Measurements from ENCODE around the gene SLC9A9.

The SLC9A9 gene

GRCh38 chr3:143634991-143635390 is 213.3 kb downstream of the SLC9A9 start:
- no peak for DNase-seq

- no peak for DNase-seq
These were observed 213.8 kb downstream of the SLC9A9 start for GRCh38 chr3:143634427-143634826.

GRCh38 chr3:143633816-143634215 is 214.5 kb downstream of the SLC9A9 start:
- DNase-seq, result no peak

GRCh38 chr3:143629726-143630125 is 218.5 kb downstream of the SLC9A9 start:
- no peak for DNase-seq

- DNase-seq, result no peak
These were observed 219.3 kb downstream of the SLC9A9 start for GRCh38 chr3:143628971-143629370.

DNA sequence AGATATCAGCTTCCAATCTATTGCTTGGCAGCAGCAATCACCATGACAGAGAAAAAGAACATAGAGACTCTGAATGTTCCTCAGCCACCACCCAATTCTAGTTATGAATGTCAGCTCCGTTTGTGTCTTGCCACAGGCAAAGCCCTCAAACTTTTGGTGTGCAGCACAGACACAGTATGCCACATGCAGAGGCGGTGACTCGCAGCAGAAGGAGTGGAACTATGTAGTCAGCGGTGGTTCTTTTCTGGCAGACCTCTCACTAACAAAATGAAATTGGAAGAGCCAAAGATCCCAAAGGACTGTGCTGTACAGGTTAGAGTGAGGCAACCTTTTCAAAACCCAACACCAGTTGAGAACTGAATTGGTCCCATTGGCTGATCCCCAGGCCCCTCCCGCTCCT is 220.9 kb downstream of the SLC9A9 start:
- DNase-seq, result peak; percentile 19 to 44

DNA sequence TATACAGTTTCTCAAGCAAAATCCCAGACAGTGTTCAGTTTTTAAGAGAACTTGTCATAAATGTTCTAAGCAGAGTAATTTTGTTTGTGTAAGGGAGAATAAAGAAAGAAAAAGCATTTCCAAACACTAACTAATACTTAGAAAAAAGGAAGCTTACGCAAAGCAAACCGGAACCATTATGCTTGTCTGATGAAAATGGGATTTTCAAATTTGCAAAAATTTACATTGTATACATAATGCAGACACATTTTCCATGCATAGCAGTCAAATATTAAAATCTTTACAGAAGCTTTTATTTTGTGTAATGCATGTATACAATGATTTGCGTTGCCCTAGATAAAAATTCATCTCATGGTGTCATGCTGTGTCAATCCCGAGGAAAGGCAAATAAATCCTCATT is 229.0 kb downstream of the SLC9A9 start:
- no peak for DNase-seq

DNA sequence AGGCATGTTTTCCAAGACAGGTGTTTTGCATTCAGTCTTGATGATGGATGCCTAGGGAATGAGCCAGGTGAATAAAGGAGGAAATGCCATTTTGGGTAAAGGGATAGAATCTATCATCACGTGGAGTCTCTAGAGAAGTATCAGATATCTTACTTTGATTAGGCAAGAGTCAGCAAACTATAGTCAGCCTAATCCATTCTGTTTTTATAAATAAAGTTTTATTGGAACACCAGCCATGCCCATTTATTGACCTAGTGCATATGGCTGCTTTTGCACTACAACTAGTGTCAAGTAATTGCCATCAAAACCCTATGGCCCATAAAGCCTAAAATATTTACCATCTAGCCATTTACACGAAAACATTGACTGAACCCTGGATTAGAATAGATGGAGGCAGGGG is 231.2 kb downstream of the SLC9A9 start:
- DNase-seq, result no peak

- no peak for DNase-seq
These were observed 235.0 kb downstream of the SLC9A9 start for GRCh38 chr3:143613226-143613625.

GRCh38 chr3:143612541-143612940 is 235.7 kb downstream of the SLC9A9 start:
- no peak for DNase-seq

DNA sequence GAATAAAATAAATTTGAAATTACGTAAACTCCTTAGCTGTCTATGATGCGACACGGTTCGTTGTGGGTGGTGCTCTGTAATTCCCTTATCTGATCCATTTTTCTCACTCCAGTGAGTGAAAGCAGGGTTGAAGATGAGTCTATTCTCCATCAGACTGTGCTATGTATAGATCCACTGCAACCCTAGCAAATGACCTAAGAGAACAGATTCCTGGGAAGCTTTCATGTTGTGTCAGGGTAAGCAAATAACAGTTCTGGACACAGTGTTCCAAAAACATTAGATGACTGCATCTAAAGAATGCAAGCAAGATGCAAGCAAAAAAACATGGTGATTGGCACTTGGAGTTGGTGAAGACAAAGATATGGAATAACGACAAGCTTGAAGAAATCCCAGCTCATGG is 239.3 kb downstream of the SLC9A9 start:
- DNase-seq, result no peak

DNA sequence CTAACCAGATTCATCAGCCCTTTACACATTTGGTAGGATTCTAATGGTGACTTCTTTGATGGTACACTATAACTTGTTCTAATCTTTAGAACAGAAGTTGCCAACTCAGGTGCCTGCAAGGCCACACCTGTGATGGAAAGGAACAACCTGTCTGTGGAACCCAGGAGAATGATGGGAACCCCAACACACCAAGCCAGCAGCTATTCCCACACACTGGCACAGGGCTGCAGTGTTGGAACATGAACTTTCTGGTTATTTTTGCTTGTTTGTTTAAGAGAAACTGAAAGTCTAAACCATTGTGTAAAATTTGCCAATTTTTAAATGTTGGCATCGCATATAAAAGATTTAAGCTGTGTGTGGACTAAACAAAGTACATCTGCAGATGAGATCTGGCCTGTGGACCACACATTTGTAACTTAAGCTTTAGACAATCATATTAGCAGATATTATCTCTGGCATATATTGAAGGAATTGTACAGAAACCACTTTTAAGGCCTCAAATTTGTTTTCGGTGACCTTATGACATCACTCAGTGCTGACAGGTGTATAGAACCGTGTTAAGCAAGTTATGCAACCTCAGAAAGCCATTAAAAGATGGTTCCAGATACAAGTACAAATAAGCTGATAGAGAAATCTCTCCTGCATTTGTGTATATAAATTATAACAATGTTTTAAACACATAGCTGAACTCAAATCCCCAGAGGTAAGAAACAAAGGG is 242.9 kb downstream of the SLC9A9 start:
- DNase-seq, result no peak

DNA sequence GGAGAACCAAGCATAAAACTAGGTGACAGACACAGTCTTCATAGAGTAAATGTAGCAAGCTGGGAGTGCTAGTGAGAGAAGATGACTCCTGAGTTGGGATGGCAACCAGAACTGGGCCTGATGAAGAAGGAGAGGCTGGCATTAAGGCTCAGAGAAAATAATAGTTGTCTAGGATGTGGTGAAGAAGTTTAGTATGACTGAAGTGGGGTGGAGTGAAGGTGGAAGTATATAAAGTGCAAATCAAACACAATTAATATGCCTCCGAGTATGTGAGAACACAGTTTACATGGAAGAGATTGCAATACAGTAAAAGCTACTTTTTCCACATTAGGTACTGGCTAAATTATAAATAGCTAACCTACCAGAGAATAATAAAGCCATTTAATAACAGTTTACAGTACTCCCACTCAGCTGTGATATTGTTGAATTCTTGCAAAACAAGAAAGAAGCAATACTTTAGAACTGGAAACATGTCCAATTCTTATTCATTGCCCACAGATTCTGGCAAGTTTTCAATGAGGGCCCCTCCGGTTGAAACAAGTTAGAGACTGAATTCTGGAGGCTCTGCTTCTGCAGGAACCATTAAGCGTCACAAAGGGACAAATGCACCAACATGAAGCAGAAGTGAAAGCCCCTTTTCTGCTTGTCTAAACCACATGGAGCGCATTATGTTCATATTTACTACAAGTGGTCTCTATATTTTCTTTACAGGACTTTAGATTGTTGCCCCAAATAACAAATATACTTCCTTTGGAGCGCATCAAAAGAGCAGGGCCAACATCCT is 243.7 kb downstream of the SLC9A9 start:
- DNase-seq, result no peak

DNA sequence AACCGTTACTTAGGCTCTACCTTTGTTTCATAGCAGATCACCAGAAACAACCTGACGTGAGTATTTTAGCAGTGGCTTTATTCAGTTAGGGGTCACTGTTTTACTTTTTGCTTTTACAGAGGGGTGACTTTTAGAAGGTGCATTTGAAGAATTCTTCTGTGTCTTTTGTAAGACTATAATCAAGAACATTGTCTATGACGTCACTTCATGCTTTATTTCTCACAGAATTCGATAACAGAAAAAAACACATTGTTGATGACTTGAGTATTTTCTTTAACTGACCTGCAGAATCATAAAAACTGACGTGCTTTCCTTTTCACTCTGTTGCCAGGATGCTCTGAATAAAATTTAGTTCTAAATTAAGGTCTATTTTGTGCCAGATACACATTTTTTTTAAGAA is 244.5 kb downstream of the SLC9A9 start:
- DNase-seq, result no peak

GRCh38 chr3:143601723-143602484 is 246.4 kb downstream of the SLC9A9 start:
- DNase-seq, result no peak

- DNase-seq, result no peak
These were observed 247.2 kb downstream of the SLC9A9 start for GRCh38 chr3:143600756-143601718.

DNA sequence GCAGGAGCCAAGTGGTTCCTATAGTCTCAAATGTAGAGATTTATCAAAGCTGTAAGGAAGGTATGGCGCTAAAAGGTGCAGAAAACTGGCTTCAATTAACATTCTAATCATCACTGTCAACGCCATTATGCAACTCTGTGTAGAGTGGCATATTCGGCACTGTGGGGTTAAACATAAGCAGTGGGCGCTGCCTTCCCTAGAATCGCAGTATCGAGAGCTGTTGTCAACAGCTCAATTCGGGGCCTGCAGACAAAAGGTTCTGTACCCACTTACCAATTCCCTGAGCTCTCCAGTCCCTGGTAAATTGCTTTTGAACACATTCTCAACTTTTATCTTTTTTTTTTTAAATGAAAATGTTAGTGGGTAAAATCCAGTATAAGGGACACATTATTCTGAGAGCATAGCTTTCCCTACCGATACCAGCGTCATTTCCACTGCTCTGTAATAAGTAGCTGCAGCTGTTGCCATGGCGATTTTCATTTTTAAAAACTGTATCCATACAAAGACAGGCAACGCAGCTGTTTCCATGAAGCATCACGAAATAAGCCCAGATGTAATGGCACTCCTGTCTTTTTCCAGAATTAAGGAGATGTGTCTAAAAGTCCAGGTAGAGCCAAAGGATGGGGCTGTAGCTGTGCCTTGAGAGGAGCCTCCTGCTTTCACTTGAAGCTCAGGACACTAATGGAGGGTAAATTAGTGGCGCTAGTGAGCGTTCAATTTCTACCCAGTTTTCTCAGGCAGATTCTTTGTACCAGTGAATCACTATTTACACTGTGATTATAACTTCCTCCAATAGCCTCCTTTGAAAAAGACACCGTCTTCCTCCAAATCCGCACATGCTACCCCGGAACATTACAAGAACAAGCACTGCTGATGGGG is 250.3 kb downstream of the SLC9A9 start:
- no peak for DNase-seq

- no peak for DNase-seq
These were observed 251.2 kb downstream of the SLC9A9 start for GRCh38 chr3:143596957-143597642.

DNA sequence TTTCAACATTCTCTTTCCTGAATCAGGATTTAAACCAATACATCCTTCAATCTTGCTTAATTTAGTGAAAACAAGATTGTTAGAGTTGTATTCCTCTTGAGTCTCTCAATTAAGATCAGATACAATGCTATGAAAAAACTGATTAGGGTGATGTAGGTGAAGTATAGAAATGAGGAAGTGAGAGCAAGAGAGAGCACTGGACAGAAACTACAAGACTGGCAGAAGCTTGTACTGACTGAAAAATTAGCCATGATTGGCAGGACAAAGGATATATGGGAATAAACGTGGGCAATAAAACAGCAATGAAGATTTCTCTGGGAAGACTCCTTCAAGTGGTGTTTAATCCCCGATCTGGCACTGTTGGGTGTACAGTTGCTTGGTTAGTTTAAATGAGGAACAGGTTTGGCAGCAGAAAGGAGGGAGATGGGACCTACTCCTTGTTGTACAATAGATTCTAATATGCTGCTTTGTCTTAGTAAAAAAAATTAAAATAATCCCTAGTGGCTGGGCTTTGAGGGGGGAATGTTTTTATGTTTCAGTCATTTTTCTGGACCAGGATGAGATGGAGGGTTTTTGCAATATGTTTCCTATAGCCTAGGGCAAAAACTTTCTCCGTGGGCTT is 252.7 kb downstream of the SLC9A9 start:
- no peak for DNase-seq

- no peak for DNase-seq
These were observed 254.1 kb downstream of the SLC9A9 start for GRCh38 chr3:143594206-143594605.
